Activated B cell treated with CpG ODN at 0.5 μM for 24 hours (primary cell): ENCODE data around the gene CNOT2. TPM values are rescaled to one million over a fixed set of nuclear protein-coding genes. Genes with fewer than 3 reads are reported as not detected.

Experiments used
- ATAC-seq: fragments of 200-7000 bp; cut with Tn5 transposase; one replicate; pipeline ENCODE4 v1.10.0; 2021; ENCODE audit warnings: low read depth, mild to moderate bottlenecking, moderate library complexity
- CTCF ChIA-PET: fragments of 350-600 bp; sonication (Branson Sonifier 250); formaldehyde crosslinking; loops from one replicate; lab custom pipeline; 2021; ENCODE audit warnings: antibody characterized with exemption; lab: Charles Lee
- POLR2A ChIA-PET: fragments of 350-600 bp; sonication (Branson Sonifier 250); formaldehyde crosslinking; loops from one replicate; lab custom pipeline; 2021; ENCODE audit warnings: antibody characterized with exemption; lab: Charles Lee
- DNase-seq: peaks from one replicate; pipeline ENCODE4 v3.0.0; 2022
- H3K27ac Mint-ChIP-seq: one replicate; pipeline ENCODE4 v1.8.0; 2020; ENCODE audit warnings: mixed read lengths
- H3K27me3 Mint-ChIP-seq: one replicate; pipeline ENCODE4 v1.8.0; 2021; ENCODE audit warnings: mixed read lengths
- H3K36me3 Mint-ChIP-seq: one replicate; pipeline ENCODE4 v1.8.0; 2021; ENCODE audit warnings: low read depth, mixed read lengths
- H3K4me1 Mint-ChIP-seq: one replicate; pipeline ENCODE4 v1.8.0; 2021; ENCODE audit warnings: mixed read lengths
- H3K4me3 Mint-ChIP-seq: one replicate; pipeline ENCODE4 v1.8.0; 2020; ENCODE audit warnings: mild to moderate bottlenecking, mixed read lengths
- H3K9me3 Mint-ChIP-seq: one replicate; pipeline ENCODE4 v1.8.0; 2020; ENCODE audit warnings: mixed read lengths
- CTCF ChIP-seq: fragments of 200-600 bp; IDR thresholded peaks from one replicate; pipeline ENCODE4 v1.8.0; 2022; ENCODE audit warnings: antibody characterized with exemption, mild to moderate bottlenecking
- intact Hi-C: fragments of 100-400 bp; cut with micrococcal nuclease; formaldehyde crosslinking; loops from one replicate; pipeline ENCODE4 v1.15.1; 2024
- total RNA-seq: library from RNA; stranded (reverse); gene quantifications from 2 replicates; pipeline ENCODE4 v1.2.3, GENCODE V29; 2022

CNOT2 gene
- total RNA-seq, 1 donor from 2014 or later = 98.1 TPM

GRCh38 chr12:70236990-70237389 is 6.2 kb upstream of the CNOT2 start:
- H3K27ac Mint-ChIP-seq = no peak overlapping the region
- ChIA-PET CTCF (no interaction called here), POLR2A (no interaction called here)
- no peaks in the 10 kb centered on the region for H3K9me3 Mint-ChIP-seq
- DNase-seq (no peak), ATAC-seq (no peak)
- no peak overlapping the region for H3K4me3 Mint-ChIP-seq
- peaks cover 17% of the 10 kb centered on the region for H3K4me1 Mint-ChIP-seq
- intact Hi-C loops = no loop called here
- H3K36me3 Mint-ChIP-seq = peaks cover 41% of the 10 kb centered on the region
- H3K27me3 Mint-ChIP-seq = no peaks in the 10 kb centered on the region
- no peak for TF ChIP-seq CTCF

GRCh38 chr12:70240673-70241072 is 2.6 kb upstream of the CNOT2 start:
- intact Hi-C loops = loop anchor here (5.0 to 10.0 kb wide), 5 partner anchors 244 to 1454 kb away; partner anchors contain the start of genes CPSF6 and FRS2
- DNase-seq = no peak
- peaks cover 63% of the 10 kb centered on the region for H3K36me3 Mint-ChIP-seq
- ATAC-seq = no peak
- H3K9me3 Mint-ChIP-seq = no peaks in the 10 kb centered on the region
- H3K27me3 Mint-ChIP-seq = no peaks in the 10 kb centered on the region
- TF ChIP-seq CTCF = no peak
- peak overlapping the region; percentile 20 for H3K4me3 Mint-ChIP-seq
- H3K27ac Mint-ChIP-seq = peak overlapping the region; percentile 15
- ChIA-PET POLR2A (interaction anchor here (0.5 kb wide), 1 partner anchor 8 kb away, joined by 4 read pairs; no protein-coding TSS in a partner anchor), CTCF (no interaction called here)
- peaks cover 46% of the 10 kb centered on the region for H3K4me1 Mint-ChIP-seq

- H3K4me3 Mint-ChIP-seq = peak overlapping the region; percentile 99
- POLR2A ChIA-PET = interaction anchor here (0.7 to 1.0 kb wide), 2 partner anchors 27 to 125 kb away, joined by 3 read pairs; no protein-coding TSS in a partner anchor
- peaks cover 55% of the 10 kb centered on the region for H3K4me1 Mint-ChIP-seq
- CTCF ChIA-PET = no interaction called here
- no peak for ATAC-seq
- no peak for TF ChIP-seq CTCF
- no peaks in the 10 kb centered on the region for H3K27me3 Mint-ChIP-seq
- H3K27ac Mint-ChIP-seq = peak overlapping the region; percentile 99
- intact Hi-C loops = loop anchor here (2.0 to 10.0 kb wide), 7 partner anchors 243 to 1453 kb away; partner anchors contain the start of genes CCT2, CPSF6, FRS2 and RAB3IP
- H3K36me3 Mint-ChIP-seq = peaks cover 57% of the 10 kb centered on the region
- no peaks in the 10 kb centered on the region for H3K9me3 Mint-ChIP-seq
- no peak for DNase-seq
Observed at GRCh38 chr12:70241845-70242244, 1.4 kb upstream of the CNOT2 start.

- no peak for TF ChIP-seq CTCF
- CTCF ChIA-PET = no interaction called here
- H3K27me3 Mint-ChIP-seq = no peaks in the 10 kb centered on the region
- intact Hi-C loops = loop anchor here (1.0 to 10.0 kb wide), 11 partner anchors 17 to 1511 kb away; partner anchors contain the start of genes CCT2, CPSF6, FRS2 and KCNMB4
- H3K27ac Mint-ChIP-seq = peak overlapping the region; percentile 99
- DNase-seq (peak; percentile 33), ATAC-seq (peak; percentile 65)
- peak overlapping the region; percentile 99 for H3K4me3 Mint-ChIP-seq
- peaks cover 58% of the 10 kb centered on the region for H3K36me3 Mint-ChIP-seq
- H3K9me3 Mint-ChIP-seq = no peaks in the 10 kb centered on the region
- POLR2A ChIA-PET = interaction anchor here (0.5 to 0.7 kb wide), 3 partner anchors 13 to 887 kb away, joined by 3 to 5 read pairs (median 5); no protein-coding TSS in a partner anchor
- H3K4me1 Mint-ChIP-seq = peaks cover 73% of the 10 kb centered on the region
Observed at GRCh38 chr12:70243510-70244371, 508 bp downstream of the CNOT2 start.

DNA sequence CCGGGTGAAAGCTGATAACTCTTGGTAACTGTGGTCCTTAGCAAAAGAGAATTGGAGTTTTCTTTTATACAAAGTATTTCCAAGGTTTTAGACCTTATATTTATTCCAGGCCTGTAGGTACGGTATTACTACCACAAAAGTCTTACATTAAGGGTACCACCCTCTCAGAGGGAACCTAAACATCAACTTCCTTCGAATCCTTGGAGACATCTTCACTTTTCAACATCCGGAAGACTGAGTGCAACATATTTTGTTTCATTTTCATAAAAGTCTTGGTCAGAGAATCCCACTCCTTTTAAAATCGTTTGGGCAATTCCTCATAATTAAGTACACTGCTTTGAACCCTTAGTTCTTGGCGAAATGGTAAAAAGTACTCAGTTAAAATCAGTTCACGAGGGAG is 1.2 kb downstream of the CNOT2 start:
- TF ChIP-seq CTCF = no peak
- H3K27me3 Mint-ChIP-seq = no peaks in the 10 kb centered on the region
- intact Hi-C loops = loop anchor here (5.0 to 10.0 kb wide), 5 partner anchors 240 to 1450 kb away; partner anchors contain the start of genes CPSF6 and FRS2
- H3K9me3 Mint-ChIP-seq = no peaks in the 10 kb centered on the region
- DNase-seq = no peak
- no peak for ATAC-seq
- ChIA-PET CTCF (no interaction called here), POLR2A (interaction anchor here (0.5 to 0.9 kb wide), 4 partner anchors 13 to 887 kb away, joined by 3 to 5 read pairs (median 4); no protein-coding TSS in a partner anchor)
- H3K4me3 Mint-ChIP-seq = peak overlapping the region; percentile 96
- peaks cover 76% of the 10 kb centered on the region for H3K4me1 Mint-ChIP-seq
- H3K27ac Mint-ChIP-seq = peak overlapping the region; percentile 92
- H3K36me3 Mint-ChIP-seq = peaks cover 52% of the 10 kb centered on the region
